C4-2B (cell line): ENCODE results near the gene BAG1.
A peak's percentile ranks its signal among the peaks of the same experiment; 100 is the strongest.

ENCODE experiments used
- H3K27ac ChIP-seq: fragments of 450-650 bp; 2 replicates; pipeline ENCODE4 v1.5.1; 2017
- CTCF ChIP-seq: fragments of 450-650 bp; conservative IDR thresholded peaks from 2 replicates; pipeline ENCODE4 v1.5.1; 2017; ENCODE audit warnings: mild to moderate bottlenecking
- ZFX ChIP-seq: fragments of 450-650 bp; IDR thresholded peaks from 2 replicates; pipeline ENCODE4 v1.6.1; 2017

The BAG1 gene

GRCh38 chr9:33244137-33244784, 20.2 kb downstream of the BAG1 start:
- TF ChIP-seq CTCF (no peak), ZFX (no peak)
- no peak overlapping the region for H3K27ac ChIP-seq

- TF ChIP-seq ZFX (no peak), CTCF (no peak)
- no peak overlapping the region for H3K27ac ChIP-seq
Observed at GRCh38 chr9:33242609-33243134, 21.8 kb downstream of the BAG1 start.

GRCh38 chr9:33241298-33241697, 23.2 kb downstream of the BAG1 start:
- no peak overlapping the region for H3K27ac ChIP-seq
- TF ChIP-seq ZFX (no peak), CTCF (no peak)

- no peak within 1 kb of the TSS for H3K27ac ChIP-seq
- no peak for TF ChIP-seq ZFX
- TF ChIP-seq CTCF, result no peak
Observed at GRCh38 chr9:33239921-33240320, 24.6 kb downstream of the BAG1 start, which contains the start of gene SPINK4. Gene SPINK4 (plus strand): TSS chr9:33240167. CDS start chr9:33240209, 42 bp downstream.

- TF ChIP-seq ZFX (no peak), CTCF (no peak)
- H3K27ac ChIP-seq, result no peak overlapping the region
Observed at GRCh38 chr9:33236571-33236970, 27.9 kb downstream of the BAG1 start.

GRCh38 chr9:33234511-33235467, 29.7 kb downstream of the BAG1 start:
- TF ChIP-seq ZFX, result no peak
- TF ChIP-seq CTCF, result no peak

More at GRCh38 chr9:33234511-33235467, 29.7 kb downstream of the BAG1 start:
- peak overlapping the region; percentile 3; the same call in 1 of the 2 replicates for H3K27ac ChIP-seq
